DMS 273 treated with DMSO at 0.1 percent for 48 hours (cell line): ENCODE measurements around the gene HSPB9.
"Not testable (repeated sequence)": the region's sequence is repeated elsewhere in the genome, so short reads cannot be mapped to it uniquely, and the experiment has no call there.

Experiments used
- DNase-seq: peaks from one replicate; lab custom pipeline; 2025; lab: John Stamatoyannopoulos, UW

The HSPB9 gene

GRCh38 chr17:42143138-42143537, 20.5 kb downstream of the HSPB9 start:
- not testable (repeated sequence) for DNase-seq

- no peak for DNase-seq
These were observed 24.5 kb downstream of the HSPB9 start for GRCh38 chr17:42146911-42147607.

GRCh38 chr17:42153919-42154742, 31.5 kb downstream of the HSPB9 start:
- DNase-seq, result no peak

- DNase-seq, result no peak
These were observed 33.0 kb downstream of the HSPB9 start for GRCh38 chr17:42155614-42156045.

- no peak for DNase-seq
These were observed 37.4 kb downstream of the HSPB9 start for GRCh38 chr17:42159796-42160530.

GRCh38 chr17:42160531-42160910, 37.9 kb downstream of the HSPB9 start:
- no peak for DNase-seq

- no peak for DNase-seq
These were observed 40.5 kb downstream of the HSPB9 start for GRCh38 chr17:42163113-42163512.

GRCh38 chr17:42163696-42164407, 41.2 kb downstream of the HSPB9 start:
- no peak for DNase-seq

- DNase-seq, result no peak
These were observed 43.1 kb downstream of the HSPB9 start for GRCh38 chr17:42165751-42166150.

GRCh38 chr17:42166196-42166763, 43.7 kb downstream of the HSPB9 start:
- DNase-seq, result no peak

GRCh38 chr17:42167807-42168206, 45.2 kb downstream of the HSPB9 start:
- DNase-seq, result no peak

GRCh38 chr17:42169351-42169750, 46.7 kb downstream of the HSPB9 start:
- no peak for DNase-seq

- no peak for DNase-seq
These were observed 49.2 kb downstream of the HSPB9 start for GRCh38 chr17:42171831-42172230.
